Transverse colon (tissue), 4 donors: Measurements from ENCODE around the gene PLA2G4D. TPM values are rescaled to one million over a fixed set of nuclear protein-coding genes. Genes with fewer than 3 reads are reported as not detected.
A peak's percentile ranks its signal among the peaks of the same experiment; 100 is the strongest.

ENCODE experiments used
- DNase-seq: peaks from one replicate; pipeline ENCODE4 v3.0.0-alpha.2; 2019
- H3K27ac ChIP-seq, 4 donors: fragments of 200-600 bp; sonication (generic); 2 replicates each; pipeline ENCODE4 v1.5.1; 2016 to 2018; ENCODE audit warnings: inconsistent platforms in 4 of 4
- H3K27me3 ChIP-seq: fragments of 200-600 bp; sonication (generic); 2 replicates; pipeline ENCODE4 v1.5.1; 2017; ENCODE audit warnings: inconsistent platforms
- H3K36me3 ChIP-seq, 4 donors: fragments of 200-600 bp; sonication (generic); 2 replicates each; pipeline ENCODE4 v1.5.1; 2017 to 2019; ENCODE audit warnings: inconsistent platforms in 4 of 4
- H3K4me1 ChIP-seq, 4 donors: fragments of 200-600 bp; sonication (generic); 2 replicates each; pipeline ENCODE4 v1.5.1; 2017 to 2020; ENCODE audit warnings: inconsistent platforms in 4 of 4
- H3K4me3 ChIP-seq, 4 donors: fragments of 200-600 bp; sonication (generic); 1 replicate in 1 of 4; 2 replicates in 3 of 4; pipeline versions ENCODE4 v1.5.1 to v1.6.1; 2017 to 2019; ENCODE audit warnings: inconsistent platforms in 4 of 4
- H3K9me3 ChIP-seq, 2 donors: fragments of 200-600 bp; sonication (generic); 2 replicates each; pipeline ENCODE4 v1.5.1; 2017 to 2019; ENCODE audit warnings: inconsistent platforms in 2 of 2
- EP300 ChIP-seq: sonication (generic); formaldehyde crosslinking; IDR thresholded peaks from one replicate; pipeline ENCODE4 v1.6.1; 2017; ENCODE audit warnings: antibody characterized with exemption, low read depth
- POLR2A ChIP-seq: fragments of 450-650 bp; IDR thresholded peaks from one replicate; pipeline ENCODE4 v1.6.1; 2016; ENCODE audit warnings: antibody characterized with exemption, mild to moderate bottlenecking, moderate library complexity
- POLR2AphosphoS5 ChIP-seq, 3 donors: sonication (generic); formaldehyde crosslinking; IDR thresholded peaks; one replicate each; pipeline ENCODE4 v1.6.1; 2016; ENCODE audit warnings: antibody characterized with exemption in 3 of 3
- WGBS, 2 donors: methylation state at CpG; one replicate each; pipeline ENCODE4 v1.1.5; 2018; ENCODE audit warnings: low coverage in 1 of 2; 5-methylcytosine and 5-hydroxymethylcytosine counted together
- in situ Hi-C, 4 donors: fragments of 200-750 bp; cut with MboI; loops; one replicate each; pipeline versions ENCODE4 v1.15.0 to v1.15.1; 2017; ENCODE audit warnings: low sequenced_read_pairs in 3 of 4, low pct_ligation_motif_present in 1 of 4, low pct_unique_long_range_greater_than_20kb in 1 of 4
- intact Hi-C: fragments of 100-400 bp; cut with DNase I; formaldehyde crosslinking; loops from one replicate; pipeline ENCODE4 v1.15.1; 2023; ENCODE audit warnings: low total_unique reads
- total RNA-seq, 4 donors: library from RNA; depleted of rRNA; stranded (reverse); fragments of >200 nt; gene quantifications; one replicate each; pipeline ENCODE4 v1.1.0, GENCODE V29; 2016
- TF ChIP-seq, protein P1 (sequence below), 5 experiments: fragments of 200-600 bp in 3 of 5; fragments of 450-650 bp in 2 of 5; sonication (generic) in 3 of 5; IDR thresholded peaks; 1 replicate in 2 of 5; 2 replicates in 3 of 5; pipeline ENCODE4 v1.5.1; 2016 to 2017; ENCODE audit warnings: antibody characterized with exemption in 5 of 5, inconsistent platforms in 3 of 5, mild to moderate bottlenecking in 2 of 5, moderate library complexity in 1 of 5

PLA2G4D gene
- total RNA-seq, 4 donors from 2014 or later, result 0.16 TPM; not detected in 3

DNA sequence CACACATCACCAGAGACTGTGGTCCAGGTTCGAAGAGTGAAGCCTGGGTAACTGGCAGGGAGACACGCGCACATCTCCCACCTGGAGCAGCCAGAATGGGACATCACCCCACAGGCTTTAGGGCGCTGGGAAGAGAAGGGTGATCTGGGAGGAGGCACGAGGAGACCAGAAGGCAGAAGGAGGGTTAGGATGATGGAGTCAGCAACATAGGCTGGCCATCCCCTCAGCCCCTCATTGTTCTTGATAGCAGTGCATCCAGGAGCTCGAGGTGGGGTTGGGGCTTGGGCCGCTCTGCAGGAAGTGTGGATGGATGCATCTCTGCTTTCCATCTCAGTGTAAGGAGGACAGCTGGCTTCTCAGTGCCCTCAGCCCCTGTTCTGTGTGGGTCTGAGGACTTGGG lies 46.9 kb upstream of the PLA2G4D start:
- TF ChIP-seq POLR2A (no peak), EP300 (no peak), POLR2AphosphoS5 (IDR thresholded peaks at IDR 0.05) (no peak)
- TF ChIP-seq, protein P1, sequence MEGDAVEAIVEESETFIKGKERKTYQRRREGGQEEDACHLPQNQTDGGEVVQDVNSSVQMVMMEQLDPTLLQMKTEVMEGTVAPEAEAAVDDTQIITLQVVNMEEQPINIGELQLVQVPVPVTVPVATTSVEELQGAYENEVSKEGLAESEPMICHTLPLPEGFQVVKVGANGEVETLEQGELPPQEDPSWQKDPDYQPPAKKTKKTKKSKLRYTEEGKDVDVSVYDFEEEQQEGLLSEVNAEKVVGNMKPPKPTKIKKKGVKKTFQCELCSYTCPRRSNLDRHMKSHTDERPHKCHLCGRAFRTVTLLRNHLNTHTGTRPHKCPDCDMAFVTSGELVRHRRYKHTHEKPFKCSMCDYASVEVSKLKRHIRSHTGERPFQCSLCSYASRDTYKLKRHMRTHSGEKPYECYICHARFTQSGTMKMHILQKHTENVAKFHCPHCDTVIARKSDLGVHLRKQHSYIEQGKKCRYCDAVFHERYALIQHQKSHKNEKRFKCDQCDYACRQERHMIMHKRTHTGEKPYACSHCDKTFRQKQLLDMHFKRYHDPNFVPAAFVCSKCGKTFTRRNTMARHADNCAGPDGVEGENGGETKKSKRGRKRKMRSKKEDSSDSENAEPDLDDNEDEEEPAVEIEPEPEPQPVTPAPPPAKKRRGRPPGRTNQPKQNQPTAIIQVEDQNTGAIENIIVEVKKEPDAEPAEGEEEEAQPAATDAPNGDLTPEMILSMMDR (IDR thresholded peaks at IDR 0.05), result no peak
- no peak overlapping the region for H3K27ac ChIP-seq
- WGBS, 2 donors, result 85% methylated on average over 7 of the region's 7 CpGs; no CpG with 5 or more reads in 1 of the 2 donors
- peaks cover 0 to 30% (median 15%) of the 10 kb centered on the region in 4 donors for H3K4me1 ChIP-seq
- H3K36me3 ChIP-seq, result no peaks in the 10 kb centered on the region
- H3K27me3 ChIP-seq, result no peaks in the 10 kb centered on the region
- peaks cover 2 to 10% of the 10 kb centered on the region in 2 donors for H3K9me3 ChIP-seq
- no peak overlapping the region for H3K4me3 ChIP-seq
- intact Hi-C loops (no loop called here), in situ Hi-C loops (no loop called here)
- DNase-seq, result no peak

DNA sequence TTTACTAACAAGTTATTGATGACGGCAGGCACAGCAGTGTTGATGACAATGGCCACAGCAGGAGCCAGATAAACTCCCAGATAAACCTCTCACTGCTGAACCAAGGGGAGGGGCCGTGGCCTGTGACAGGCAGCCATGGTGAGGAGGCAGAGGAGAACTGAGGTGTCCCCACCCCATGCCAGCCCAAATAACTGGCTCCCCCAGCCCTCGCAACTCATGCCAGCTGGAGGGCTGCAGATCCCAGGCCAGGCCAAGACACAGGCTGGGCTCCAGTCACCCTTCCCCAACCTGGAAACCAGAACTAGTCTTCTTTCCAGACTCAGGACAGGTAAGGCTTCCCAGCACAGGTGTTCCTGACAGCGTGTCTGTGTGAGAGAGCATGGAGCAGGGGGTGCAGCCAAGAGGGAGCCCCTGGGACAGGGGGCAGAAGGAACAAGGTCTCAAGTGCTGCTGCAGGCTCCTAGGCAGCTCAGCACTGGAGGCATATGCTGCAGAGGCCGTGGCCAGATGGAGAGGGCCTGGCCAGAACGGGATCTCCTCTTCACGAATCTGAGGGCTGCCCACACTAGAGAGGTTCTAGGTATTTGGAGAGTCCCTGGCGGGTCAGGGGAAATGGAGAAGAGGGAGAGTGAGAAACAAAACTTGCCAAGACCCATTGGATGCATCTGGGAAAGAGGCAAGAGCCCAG lies 46.2 kb upstream of the PLA2G4D start:
- Histone ChIP-seq H3K4me3 (no peak overlapping the region), H3K4me1 (peaks cover 0 to 30% (median 15%) of the 10 kb centered on the region in 4 donors), H3K36me3 (no peaks in the 10 kb centered on the region), H3K27me3 (no peaks in the 10 kb centered on the region), H3K9me3 (peaks cover 2 to 10% of the 10 kb centered on the region in 2 donors), H3K27ac (peak overlapping the region; percentile 72 to 84 (median 80))
- in situ Hi-C loops (no loop called here), intact Hi-C loops (no loop called here)
- TF ChIP-seq POLR2A (no peak), EP300 (no peak), POLR2AphosphoS5 (IDR thresholded peaks at IDR 0.05) (no peak)
- TF ChIP-seq, protein P1 (IDR thresholded peaks at IDR 0.05), result no peak
- 89% methylated on average over 8 of the region's 8 CpGs; no CpG with 5 or more reads in 1 of the 2 donors for WGBS, 2 donors
- DNase-seq, result no peak

DNA sequence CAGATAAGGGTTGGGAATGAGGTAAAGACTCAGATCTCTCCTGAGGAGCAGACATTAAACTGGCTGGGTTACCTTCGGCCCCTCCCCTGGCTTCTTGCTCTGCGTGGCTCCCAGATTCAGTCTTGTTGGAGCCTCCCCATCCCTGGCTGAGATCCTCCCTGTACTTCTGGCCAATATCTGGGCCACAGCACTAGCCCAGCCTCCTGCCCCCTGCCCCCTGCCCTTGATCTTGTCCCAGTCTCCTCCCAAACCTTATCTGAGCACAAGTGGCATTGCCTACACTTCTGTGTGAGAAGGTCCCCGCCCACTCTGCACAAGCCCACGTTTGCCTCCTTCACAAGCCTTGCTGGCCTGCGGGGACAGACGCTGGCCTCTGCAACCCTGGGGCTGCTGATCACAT lies 45.2 kb upstream of the PLA2G4D start:
- intact Hi-C loops, result no loop called here

DNA sequence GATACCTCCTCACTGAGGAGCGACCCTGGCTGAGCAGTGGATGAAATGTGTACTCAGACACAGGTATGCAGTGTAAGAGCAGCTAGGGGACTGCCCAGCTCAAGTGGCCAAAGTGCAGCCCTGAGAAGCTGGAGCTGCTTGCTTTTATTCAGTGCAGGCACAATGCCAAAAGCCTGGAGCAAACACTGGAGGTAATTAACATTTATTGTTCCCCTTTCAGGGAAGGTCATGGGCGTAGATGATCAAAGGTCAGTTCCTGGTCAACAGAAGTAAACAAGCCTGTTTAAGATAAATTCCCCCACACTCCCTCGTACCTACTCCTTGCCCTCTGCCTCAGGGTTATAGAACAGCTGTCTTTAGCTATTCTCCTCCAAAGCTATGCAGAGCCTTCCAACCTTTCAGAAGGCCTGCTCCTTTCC lies 44.6 kb upstream of the PLA2G4D start:
- H3K4me3 ChIP-seq, result no peak overlapping the region
- H3K27ac ChIP-seq, result peak overlapping the region; percentile 72 to 84 (median 80)
- in situ Hi-C loops (loop anchor here in 2 of 4 donors (10.0 kb wide), 2 partner anchors 74 to 144 kb away; no protein-coding TSS in a partner anchor), intact Hi-C loops (no loop called here)
- peaks cover 0 to 30% (median 15%) of the 10 kb centered on the region in 4 donors for H3K4me1 ChIP-seq
- no peaks in the 10 kb centered on the region for H3K27me3 ChIP-seq
- TF ChIP-seq, protein P1 (IDR thresholded peaks at IDR 0.05), result peak in 1 of 5 experiments; percentile 16
- TF ChIP-seq POLR2A, result peak; percentile 55
- TF ChIP-seq POLR2AphosphoS5 (IDR thresholded peaks at IDR 0.05), result peak in 2 of 3 donors; percentile 75 to 81
- TF ChIP-seq EP300, result no peak
- H3K36me3 ChIP-seq, result no peaks in the 10 kb centered on the region
- H3K9me3 ChIP-seq, result peaks cover 2 to 10% of the 10 kb centered on the region in 2 donors
- 33 to 42% methylated on average over 2 to 3 of the region's 3 CpGs for WGBS, 2 donors
- peak; percentile 86 for DNase-seq

More for the DNA sequence above, 45.2 kb upstream of the PLA2G4D start:
- Histone ChIP-seq H3K4me1 (peaks cover 0 to 30% (median 15%) of the 10 kb centered on the region in 4 donors), H3K27ac (peak overlapping the region; percentile 72 to 84 (median 80)), H3K27me3 (no peaks in the 10 kb centered on the region), H3K36me3 (no peaks in the 10 kb centered on the region), H3K9me3 (peaks cover 2 to 10% of the 10 kb centered on the region in 2 donors), H3K4me3 (no peak overlapping the region)
- WGBS, 2 donors, result 70% methylated on average over 6 of the region's 6 CpGs; no CpG with 5 or more reads in 1 of the 2 donors
- TF ChIP-seq POLR2A, result no peak
- no peak for TF ChIP-seq POLR2AphosphoS5 (IDR thresholded peaks at IDR 0.05)
- TF ChIP-seq EP300, result no peak
- TF ChIP-seq, protein P1 (IDR thresholded peaks at IDR 0.05), result no peak
- DNase-seq, result peak; percentile 54
- in situ Hi-C loops, result loop anchor here in 2 of 4 donors (10.0 kb wide), 2 partner anchors 75 to 145 kb away; no protein-coding TSS in a partner anchor
